VCaP (cell line): ENCODE measurements around the gene GABRP.

Experiments used
- H3K27ac ChIP-seq: fragments of 450-650 bp; 2 replicates; pipeline ENCODE4 v1.5.1; 2017
- CTCF ChIP-seq: fragments of 450-650 bp; conservative IDR thresholded peaks from 2 replicates; pipeline ENCODE4 v1.5.1; 2017; ENCODE audit warnings: mild to moderate bottlenecking, moderate library complexity

The GABRP gene

GRCh38 chr5:170783498-170784247, at the start of gene GABRP:
Gene GABRP, plus strand, starts transcription at chr5:170783725. Its CDS starts 4,891 bp downstream, at chr5:170788616.
- TF ChIP-seq CTCF, result no peak
- no peak within 1 kb of the TSS for H3K27ac ChIP-seq

DNA sequence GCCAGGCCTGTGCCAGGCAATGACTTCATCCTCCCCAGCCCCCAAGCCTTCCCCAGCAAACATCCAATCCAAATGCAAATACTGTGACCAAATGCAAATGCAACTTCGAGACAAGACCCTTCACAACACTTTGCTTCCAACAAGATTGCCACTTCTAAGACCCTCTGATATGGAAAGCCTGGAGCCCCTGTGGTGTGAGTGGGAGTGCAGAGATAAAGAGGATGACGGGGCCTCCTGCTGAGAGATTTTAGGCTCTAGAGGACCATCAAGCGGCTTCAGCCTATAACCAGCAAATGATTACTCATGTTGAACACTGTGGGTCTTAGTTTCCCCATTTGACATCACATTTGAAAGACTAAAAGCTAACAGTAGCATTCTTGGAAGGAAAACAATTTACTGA, 46.6 kb upstream of the GABRP start:
- TF ChIP-seq CTCF, result no peak
- H3K27ac ChIP-seq, result no peak overlapping the region

- TF ChIP-seq CTCF, result no peak
- H3K27ac ChIP-seq, result no peak overlapping the region
These were observed 45.9 kb upstream of the GABRP start for GRCh38 chr5:170737591-170737990.

DNA sequence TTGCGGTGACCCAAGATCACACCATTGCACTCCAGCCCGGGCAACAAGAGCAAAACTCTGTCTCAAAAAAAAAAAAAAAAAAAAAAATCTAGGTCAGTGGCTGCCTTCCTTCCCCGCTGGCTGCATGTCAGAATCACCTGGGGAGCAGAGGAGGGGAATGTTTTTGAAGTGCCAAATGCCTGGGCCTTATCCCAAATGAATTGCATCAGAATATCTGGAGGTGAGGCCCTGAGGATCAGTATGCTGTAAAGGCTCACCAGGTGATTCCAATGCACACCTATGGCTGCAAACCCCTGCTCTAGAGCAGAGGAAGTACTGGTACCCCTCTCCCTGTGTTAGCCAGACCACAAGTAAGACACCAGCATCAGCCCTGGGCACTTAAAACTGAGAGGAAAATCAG, 44.7 kb upstream of the GABRP start:
- no peak overlapping the region for H3K27ac ChIP-seq
- no peak for TF ChIP-seq CTCF

GRCh38 chr5:170739446-170739845, 44.1 kb upstream of the GABRP start:
- TF ChIP-seq CTCF, result no peak

DNA sequence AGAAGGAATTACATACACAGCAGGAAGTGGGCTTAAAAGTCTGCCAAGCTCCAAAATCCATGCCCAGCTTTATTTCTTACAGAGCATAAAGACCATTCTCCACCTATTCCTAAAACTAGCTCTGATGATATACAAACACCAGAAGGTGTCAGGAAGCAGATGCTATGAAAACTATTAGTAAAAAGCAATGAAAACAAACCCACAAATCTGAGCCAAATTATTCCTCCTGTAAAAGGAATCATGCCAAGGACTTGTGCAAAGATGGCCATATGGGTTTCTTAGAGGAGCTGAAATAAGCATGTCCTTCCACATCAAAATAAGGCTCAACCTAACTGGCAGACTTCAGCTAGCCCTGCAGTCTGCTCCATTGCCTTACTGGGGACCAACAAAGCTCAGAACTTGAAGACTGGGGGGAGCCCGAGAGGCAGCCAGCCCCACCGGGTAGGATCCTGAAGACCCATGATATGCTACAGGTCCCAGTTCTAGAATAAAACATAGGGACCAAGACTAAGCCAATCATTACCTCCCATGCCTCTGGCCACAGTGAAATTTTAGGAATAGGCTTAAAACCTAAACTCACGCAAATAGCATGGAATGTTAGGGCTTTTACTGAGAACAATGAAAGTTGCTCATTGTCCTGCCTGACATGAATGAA, 42.8 kb upstream of the GABRP start:
- TF ChIP-seq CTCF, result no peak
- H3K27ac ChIP-seq, result no peak overlapping the region

More at GRCh38 chr5:170739446-170739845, 44.1 kb upstream of the GABRP start:
- H3K27ac ChIP-seq, result no peak overlapping the region

DNA sequence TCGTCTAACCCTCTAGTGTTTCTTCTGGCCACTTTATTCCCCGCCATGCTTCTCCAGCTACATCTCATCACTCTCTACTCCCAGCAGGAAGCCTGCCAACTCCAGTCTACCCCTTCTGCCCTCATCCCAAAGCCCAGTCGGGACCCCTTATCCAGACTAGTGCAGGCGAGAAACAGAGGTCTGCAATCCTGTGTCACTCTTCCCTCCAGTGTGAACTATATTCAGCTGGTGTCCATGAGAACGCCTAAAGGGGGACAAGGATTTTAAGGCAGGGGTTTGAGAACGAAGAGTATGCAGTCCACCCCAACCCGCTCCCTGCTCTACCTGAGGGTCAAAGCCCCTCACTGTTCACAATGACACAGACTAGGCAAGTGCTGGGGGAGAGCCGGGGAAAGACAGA, 41.7 kb upstream of the GABRP start:
- no peak for TF ChIP-seq CTCF

More for the DNA sequence above, 41.7 kb upstream of the GABRP start:
- no peak overlapping the region for H3K27ac ChIP-seq
